Anterior cingulate cortex (tissue), 58 donors: Measurements from ENCODE around the gene LRCH1.
A peak's percentile ranks its signal among the peaks of the same experiment; 100 is the strongest.
"Not testable (repeated sequence)": the region's sequence is repeated elsewhere in the genome, so short reads cannot be mapped to it uniquely, and the experiment has no call there.

ENCODE experiments used
- DNase-seq, 58 donors: peaks; one replicate each; lab custom pipeline; 2025; lab: John Stamatoyannopoulos, UW

LRCH1 gene

GRCh38 chr13:46769925-46770324 is 217.0 kb downstream of the LRCH1 start:
- not testable (repeated sequence) for DNase-seq

- DNase-seq: no peak
Observed at GRCh38 chr13:46771693-46772092, 218.7 kb downstream of the LRCH1 start.

DNA sequence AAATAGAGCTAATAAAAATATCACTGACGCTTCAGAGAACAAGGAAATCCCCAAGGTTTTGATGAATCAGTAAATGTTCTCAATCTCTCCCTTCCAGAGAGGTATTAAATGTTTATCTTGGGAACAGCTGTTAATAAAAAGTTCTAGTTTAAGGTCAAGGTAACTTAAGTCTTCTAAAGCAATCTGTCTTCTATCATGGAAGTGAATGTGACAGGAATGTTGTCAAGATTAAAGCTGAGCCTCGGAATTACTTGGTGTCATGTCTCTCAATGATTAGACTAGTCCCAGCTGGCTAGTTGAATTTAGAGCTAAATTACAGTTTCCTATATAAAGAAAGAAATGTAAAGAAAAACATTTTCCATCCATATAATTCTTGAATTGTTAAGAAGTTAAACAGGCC is 220.6 kb downstream of the LRCH1 start:
- DNase-seq: no peak

GRCh38 chr13:46775385-46776107 is 222.6 kb downstream of the LRCH1 start:
- DNase-seq: peak in 1 of 58 donors; percentile 19

DNA sequence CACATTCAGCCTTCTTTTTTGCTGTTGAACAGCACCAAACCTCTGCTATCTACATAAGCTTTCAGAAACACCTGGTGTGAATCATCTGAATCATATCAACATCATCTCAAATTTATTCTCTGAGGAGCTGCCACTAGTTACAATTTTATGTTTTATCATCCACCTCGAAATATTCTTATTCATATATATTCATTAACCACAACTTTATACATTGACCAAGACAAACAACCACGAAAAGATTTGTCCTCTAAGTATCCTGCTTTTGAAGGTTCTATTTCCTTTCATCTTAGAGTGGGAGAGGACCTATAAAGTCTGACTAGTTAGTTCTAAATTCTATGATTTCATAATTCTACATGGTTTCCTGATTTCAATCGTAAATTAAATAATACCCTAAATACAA is 225.1 kb downstream of the LRCH1 start:
- no peak for DNase-seq

GRCh38 chr13:46778890-46779289 is 225.9 kb downstream of the LRCH1 start:
- DNase-seq: no peak

DNA sequence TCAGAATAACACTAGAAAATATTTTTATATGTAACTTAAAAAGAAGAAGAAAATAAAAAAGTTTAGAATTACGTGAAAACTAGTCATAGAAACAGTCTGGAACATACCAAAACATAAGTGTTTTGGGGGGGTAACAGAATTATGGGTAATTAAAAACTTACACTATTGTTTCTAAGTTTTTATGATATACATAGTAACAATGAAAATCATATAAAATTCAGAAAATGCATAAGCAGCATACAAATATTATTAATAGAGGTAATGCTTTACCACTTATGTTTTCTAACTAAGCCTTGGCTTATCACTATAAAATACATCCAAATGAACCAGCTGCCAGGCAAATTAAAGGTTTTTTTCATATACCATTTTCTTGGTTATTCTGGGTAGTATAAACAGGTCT is 229.1 kb downstream of the LRCH1 start:
- no peak for DNase-seq

- no peak for DNase-seq
Observed at GRCh38 chr13:46782691-46783090, 229.7 kb downstream of the LRCH1 start.

DNA sequence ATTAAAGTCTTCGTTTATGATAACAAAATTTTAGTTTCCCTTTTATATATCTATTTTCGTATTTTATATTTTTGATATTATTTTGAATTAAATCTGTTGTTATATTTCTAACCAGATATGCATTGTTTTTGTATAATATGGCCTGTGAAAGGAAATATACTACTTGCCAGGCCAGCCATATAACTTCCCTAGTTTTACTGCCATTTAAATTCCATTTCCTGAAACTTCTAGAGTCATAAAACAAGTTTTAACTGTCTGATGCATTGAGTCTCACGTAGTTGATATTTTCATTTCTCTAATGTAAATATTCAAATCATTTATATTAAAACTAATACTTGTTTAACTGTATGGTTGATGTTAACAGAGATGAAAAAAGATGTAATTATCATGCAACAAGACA is 230.5 kb downstream of the LRCH1 start:
- DNase-seq: no peak

- no peak for DNase-seq
Observed at GRCh38 chr13:46795321-46795720, 242.4 kb downstream of the LRCH1 start.

GRCh38 chr13:46796129-46796514 is 243.2 kb downstream of the LRCH1 start:
- DNase-seq: no peak

DNA sequence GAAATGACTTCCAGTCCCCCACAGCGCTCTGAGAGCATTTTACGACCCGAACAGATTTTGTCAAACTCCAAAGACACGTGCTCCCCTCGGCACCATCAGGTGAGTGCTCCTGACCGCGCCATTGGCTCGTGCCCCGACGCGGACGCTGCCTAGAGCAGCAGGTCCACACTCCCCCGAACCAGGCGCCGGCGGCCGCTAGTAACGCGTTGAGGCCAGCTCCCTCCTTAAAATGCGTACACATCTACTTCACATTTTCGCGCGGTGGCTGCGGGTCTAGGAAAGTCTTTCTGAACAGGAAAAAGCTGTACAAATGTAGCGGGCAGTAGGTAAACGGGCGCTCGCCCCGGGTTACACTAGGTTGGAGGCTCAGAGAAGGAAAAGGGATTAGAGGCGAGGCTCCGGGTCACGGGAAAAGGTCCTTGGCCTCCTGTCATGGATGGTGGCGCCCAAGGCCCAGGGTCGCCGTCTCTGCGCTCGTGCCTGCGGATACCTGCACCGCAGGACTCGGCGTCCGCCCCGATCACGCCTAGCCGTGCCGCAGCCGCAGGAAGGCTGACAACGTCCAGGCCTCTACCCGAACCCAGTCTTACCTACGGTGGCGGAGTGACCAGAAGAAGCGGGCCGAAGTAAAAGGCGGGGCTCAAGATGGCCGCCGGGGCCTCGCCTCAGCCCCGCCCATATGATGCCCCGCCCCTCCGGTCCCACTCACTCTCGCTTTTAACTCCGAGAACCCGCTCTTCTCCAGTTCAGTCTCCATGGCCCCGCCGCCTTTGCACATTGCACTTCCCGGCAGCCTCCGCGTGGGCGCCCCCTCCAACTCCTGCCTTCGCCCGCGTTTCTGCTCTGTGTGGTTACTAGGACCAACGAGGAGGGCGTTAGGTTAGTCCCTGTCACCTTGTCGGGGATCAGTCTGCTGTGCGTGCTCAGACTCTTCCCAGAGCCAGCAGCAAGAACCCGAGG is 243.8 kb downstream of the LRCH1 start, which contains the start of gene ESD:
TSS of gene ESD (minus strand) at position 647 of the 960 bp plus-strand sequence. CDS start 5,748 bp downstream, outside the sequence.
- peak; percentile 43 to 92 (median 82) for DNase-seq

DNA sequence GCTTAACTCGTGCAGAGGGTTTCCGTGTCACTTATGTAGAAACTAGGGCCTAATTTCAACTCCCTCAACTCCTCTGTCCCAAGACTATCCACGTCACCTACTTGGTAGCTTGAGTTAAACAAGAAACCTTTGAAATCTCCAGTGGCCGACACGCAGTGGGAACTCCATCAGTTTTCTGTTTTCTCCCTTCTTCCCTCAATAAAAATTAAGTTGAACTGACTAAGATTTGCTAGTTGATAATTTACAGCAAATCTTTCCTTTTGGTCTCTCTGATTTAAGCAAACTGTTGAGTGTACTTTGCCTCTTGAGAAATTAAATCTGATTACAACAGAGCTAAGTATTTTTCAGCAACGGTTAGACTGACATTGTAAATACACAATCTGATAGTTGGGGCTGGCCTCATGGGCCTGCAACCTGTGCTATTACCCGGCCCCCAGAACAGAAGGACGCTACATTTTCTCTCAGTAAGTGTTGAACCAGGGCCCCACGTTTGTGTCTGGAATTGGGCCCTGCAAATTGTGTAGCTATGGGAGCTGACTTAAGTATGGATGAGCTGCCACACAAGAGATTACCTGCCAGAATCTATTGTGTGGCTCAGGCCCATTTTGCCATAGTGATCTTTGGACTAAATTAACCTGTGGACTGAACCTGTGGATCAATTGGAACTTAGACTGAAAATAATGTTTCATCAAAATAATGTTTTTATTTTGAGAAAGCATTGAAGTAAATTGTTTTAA is 244.7 kb downstream of the LRCH1 start:
- no peak for DNase-seq

DNA sequence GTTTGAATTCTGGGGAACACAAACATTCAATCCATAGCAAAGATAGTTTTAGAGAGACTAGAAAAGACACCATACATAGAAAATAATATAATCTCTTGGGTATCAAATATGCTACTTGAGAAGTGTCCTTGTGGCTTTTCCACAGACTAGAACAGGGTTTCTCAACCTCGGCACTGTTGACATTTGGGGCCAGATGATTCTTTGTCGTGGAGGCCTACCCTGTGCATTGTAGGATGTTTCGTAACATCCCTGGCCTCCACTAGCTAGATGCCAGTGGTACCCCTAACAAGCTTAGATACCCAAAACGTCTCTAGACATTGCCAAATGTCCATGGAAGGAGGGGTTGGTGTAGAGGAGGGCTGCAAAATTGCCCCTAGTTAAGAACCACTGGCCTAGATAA is 246.2 kb downstream of the LRCH1 start:
- no peak for DNase-seq

- DNase-seq: no peak
Observed at GRCh38 chr13:46801858-46802257, 248.9 kb downstream of the LRCH1 start.
